Breast epithelium (tissue), 4 donors: Measurements from ENCODE around the gene TBC1D2B. TPM values are rescaled to one million over a fixed set of nuclear protein-coding genes. Genes with fewer than 3 reads are reported as not detected.

Experiments
- DNase-seq, 2 donors: peaks; one replicate each; pipeline ENCODE4 v3.0.0-alpha.2; 2019; ENCODE audit warnings: low spot score in 2 of 2
- H3K27ac ChIP-seq, 2 donors: fragments of 200-600 bp; sonication (generic) in 1 of 2; one replicate each; pipeline ENCODE4 v1.5.1; 2016 to 2019; ENCODE audit warnings: mild to moderate bottlenecking in 1 of 2
- H3K27me3 ChIP-seq, 2 donors: fragments of 200-600 bp; sonication (generic) in 1 of 2; one replicate each; pipeline versions ENCODE4 v1.5.1 to v1.6.0; 2017 to 2019; ENCODE audit warnings: control low read depth in 1 of 2, mild to moderate bottlenecking in 1 of 2
- H3K36me3 ChIP-seq: fragments of 200-600 bp; one replicate; pipeline ENCODE4 v1.5.1; 2019
- H3K4me1 ChIP-seq, 2 donors: fragments of 200-600 bp; sonication (generic); one replicate each; pipeline ENCODE4 v1.5.1; 2016 to 2019; ENCODE audit warnings: control low read depth in 1 of 2
- H3K4me3 ChIP-seq, 3 donors: fragments of 200-600 bp; sonication (generic); 1 replicate in 2 of 3; 2 replicates in 1 of 3; pipeline ENCODE4 v1.5.1; 2016 to 2019; ENCODE audit warnings: mild to moderate bottlenecking in 3 of 3, moderate library complexity in 2 of 3
- H3K9me3 ChIP-seq, 2 donors: fragments of 200-600 bp; sonication (generic) in 1 of 2; one replicate each; pipeline ENCODE4 v1.5.1; 2016 to 2019; ENCODE audit warnings: control low read depth in 1 of 2
- CTCF ChIP-seq, 3 donors: fragments of 450-650 bp; IDR thresholded peaks; one replicate each; pipeline ENCODE4 v1.5.1; 2016 to 2017; ENCODE audit warnings: antibody characterized with exemption in 3 of 3, mild to moderate bottlenecking in 3 of 3, moderate library complexity in 3 of 3
- POLR2A ChIP-seq: fragments of 450-650 bp; IDR thresholded peaks from one replicate; pipeline ENCODE4 v1.6.1; 2016; ENCODE audit warnings: antibody characterized with exemption, mild to moderate bottlenecking, moderate library complexity
- POLR2AphosphoS5 ChIP-seq, 3 donors: sonication (generic); formaldehyde crosslinking; IDR thresholded peaks; one replicate each; pipeline ENCODE4 v1.6.1; 2017; ENCODE audit warnings: antibody characterized with exemption in 3 of 3
- intact Hi-C: fragments of 100-400 bp; cut with DNase I; formaldehyde crosslinking; loops from one replicate; pipeline ENCODE4 v1.15.1; 2023; ENCODE audit warnings: low total_unique reads
- total RNA-seq, 3 donors: library from RNA; depleted of rRNA; stranded (reverse); fragments of >200 nt; gene quantifications; one replicate each; pipeline ENCODE4 v1.1.0, GENCODE V29; 2016

Gene TBC1D2B
- total RNA-seq = 10 to 100 TPM; 44.9 to 71.0 (median 69.2) TPM

- H3K9me3 ChIP-seq = no peaks in the 10 kb centered on the region
- H3K27ac ChIP-seq = peak within 1 kb of the TSS; percentile 83 to 95
- H3K27me3 ChIP-seq = no peaks in the 10 kb centered on the region
- H3K36me3 ChIP-seq = no peaks in the 10 kb centered on the region
- peak within 1 kb of the TSS; percentile 84 to 92 (median 92) for H3K4me3 ChIP-seq
- intact Hi-C loops = no loop called here
- TF ChIP-seq POLR2AphosphoS5 (IDR thresholded peaks at IDR 0.05) (peak in 1 of 3 donors; percentile 54), POLR2A (no peak)
- H3K4me1 ChIP-seq = no peaks in the 10 kb centered on the region
- no peak for DNase-seq
Observed at GRCh38 chr15:78077053-78077870, at the start of gene TBC1D2B. TBC1D2B (minus strand) TSS chr15:78077711; CDS start chr15:78077652, 59 bp downstream.

GRCh38 chr15:78125267-78125666 is 47.8 kb upstream of the TBC1D2B start:
- TF ChIP-seq POLR2A (no peak), CTCF (IDR thresholded peaks at IDR 0.05) (no peak), POLR2AphosphoS5 (IDR thresholded peaks at IDR 0.05) (no peak)
- H3K27ac ChIP-seq = no peak overlapping the region
- no peak overlapping the region for H3K4me3 ChIP-seq
- H3K9me3 ChIP-seq = no peaks in the 10 kb centered on the region
- intact Hi-C loops = loop anchor here (10.0 kb wide), 1 partner anchor 110 kb away; the partner anchor contains the start of gene ACSBG1
- no peaks in the 10 kb centered on the region for H3K36me3 ChIP-seq
- no peak for DNase-seq
- no peaks in the 10 kb centered on the region for H3K4me1 ChIP-seq
- no peaks in the 10 kb centered on the region for H3K27me3 ChIP-seq

GRCh38 chr15:78120523-78120922 is 43.0 kb upstream of the TBC1D2B start:
- no peak for DNase-seq
- Histone ChIP-seq H3K36me3 (no peaks in the 10 kb centered on the region), H3K27ac (no peak overlapping the region), H3K9me3 (no peaks in the 10 kb centered on the region), H3K27me3 (no peaks in the 10 kb centered on the region), H3K4me1 (no peaks in the 10 kb centered on the region), H3K4me3 (no peak overlapping the region)
- TF ChIP-seq POLR2A (no peak), CTCF (IDR thresholded peaks at IDR 0.05) (no peak), POLR2AphosphoS5 (IDR thresholded peaks at IDR 0.05) (no peak)
- intact Hi-C loops = loop anchor here (10.0 kb wide), 1 partner anchor 114 kb away; the partner anchor contains the start of gene ACSBG1

- no peak for TF ChIP-seq POLR2A
- TF ChIP-seq CTCF (IDR thresholded peaks at IDR 0.05) = no peak
- TF ChIP-seq POLR2AphosphoS5 (IDR thresholded peaks at IDR 0.05) = no peak
- Histone ChIP-seq H3K9me3 (no peaks in the 10 kb centered on the region), H3K36me3 (no peaks in the 10 kb centered on the region), H3K4me1 (no peaks in the 10 kb centered on the region), H3K27me3 (no peaks in the 10 kb centered on the region), H3K27ac (no peak overlapping the region), H3K4me3 (no peak overlapping the region)
- no peak for DNase-seq
- intact Hi-C loops = no loop called here
Observed at GRCh38 chr15:78112551-78112950, 35.0 kb upstream of the TBC1D2B start.

- Histone ChIP-seq H3K4me3 (no peak overlapping the region), H3K36me3 (no peaks in the 10 kb centered on the region), H3K27ac (no peak overlapping the region), H3K27me3 (no peaks in the 10 kb centered on the region), H3K4me1 (no peaks in the 10 kb centered on the region), H3K9me3 (no peaks in the 10 kb centered on the region)
- no peak for DNase-seq
- intact Hi-C loops = no loop called here
- no peak for TF ChIP-seq POLR2AphosphoS5 (IDR thresholded peaks at IDR 0.05)
- TF ChIP-seq CTCF (IDR thresholded peaks at IDR 0.05) = no peak
- no peak for TF ChIP-seq POLR2A
Observed at GRCh38 chr15:78111788-78112187, 34.3 kb upstream of the TBC1D2B start.
